Subcutaneous abdominal adipose tissue (tissue), 5 donors: ENCODE measurements around the gene CEP164.
"Not testable (repeated sequence)": the region's sequence is repeated elsewhere in the genome, so short reads cannot be mapped to it uniquely, and the experiment has no call there.

Experiments
- H3K27ac ChIP-seq: one replicate; pipeline ENCODE4 v1.7.0; 2013; ENCODE audit warnings: low read depth, mild to moderate bottlenecking, inconsistent platforms, low read length, moderate library complexity
- H3K27me3 ChIP-seq, 5 donors: one replicate each; pipeline ENCODE4 v1.7.0; 2013; ENCODE audit warnings: low read length in 5 of 5, inconsistent platforms in 1 of 5; ENCODE audit not compliant: control insufficient read depth in 5 of 5, insufficient read depth in 4 of 5
- H3K36me3 ChIP-seq, 5 donors: one replicate each; pipeline ENCODE4 v1.7.0; 2013; ENCODE audit warnings: low read length in 5 of 5; ENCODE audit not compliant: control insufficient read depth in 5 of 5, insufficient read depth in 5 of 5
- H3K4me1 ChIP-seq, 5 donors: one replicate each; pipeline ENCODE4 v1.7.0; 2013; ENCODE audit warnings: low read length in 5 of 5, mild to moderate bottlenecking in 3 of 5, moderate library complexity in 1 of 5; ENCODE audit not compliant: control insufficient read depth in 5 of 5, insufficient read depth in 5 of 5
- H3K4me3 ChIP-seq, 5 donors: one replicate each; pipeline ENCODE4 v1.7.0; 2013; ENCODE audit warnings: low read length in 5 of 5, low read depth in 1 of 5
- H3K9ac ChIP-seq, 5 donors: one replicate each; pipeline ENCODE4 v1.7.0; 2013; ENCODE audit warnings: low read length in 5 of 5, mild to moderate bottlenecking in 4 of 5, moderate library complexity in 3 of 5
- H3K9me3 ChIP-seq, 5 donors: one replicate each; pipeline ENCODE4 v1.7.0; 2013; ENCODE audit warnings: low read length in 5 of 5; ENCODE audit not compliant: control insufficient read depth in 5 of 5
- donor health status: healthy.
- donor health status: healthy.
- donor health status: healthy.
- donor health status: healthy.
- donor health status: healthy.

Gene CEP164

GRCh38 chr11:117318738-117319137, 8.9 kb upstream of the CEP164 start:
- H3K9me3 ChIP-seq, result no peaks in the 10 kb centered on the region
- no peak overlapping the region for H3K9ac ChIP-seq
- H3K27ac ChIP-seq, result no peak overlapping the region
- peaks cover 10 to 28% (median 25%) of the 10 kb centered on the region in 5 donors for H3K4me1 ChIP-seq
- H3K4me3 ChIP-seq, result no peak overlapping the region
- H3K27me3 ChIP-seq, result no peaks in the 10 kb centered on the region
- H3K36me3 ChIP-seq, result no peaks in the 10 kb centered on the region

GRCh38 chr11:117319214-117319840, 8.3 kb upstream of the CEP164 start:
- H3K27me3 ChIP-seq, result no peaks in the 10 kb centered on the region

GRCh38 chr11:117327255-117327566, 443 bp upstream of the CEP164 start:
- H3K9me3 ChIP-seq, H3K27ac ChIP-seq, H3K36me3 ChIP-seq, H3K27me3 ChIP-seq: not testable (repeated sequence)
- H3K4me3 ChIP-seq, result peak overlapping the region; percentile 50 to 89 (median 88)
- H3K9ac ChIP-seq, result peak overlapping the region in 1 of 5 donors; percentile 86
- peaks cover 4 to 13% (median 12%) of the 10 kb centered on the region in 5 donors for H3K4me1 ChIP-seq

More at GRCh38 chr11:117319214-117319840, 8.3 kb upstream of the CEP164 start:
- no peak overlapping the region for H3K9ac ChIP-seq
- no peak overlapping the region for H3K4me3 ChIP-seq
- no peaks in the 10 kb centered on the region for H3K36me3 ChIP-seq
- H3K27ac ChIP-seq, result no peak overlapping the region
- peaks cover 8 to 24% (median 22%) of the 10 kb centered on the region in 5 donors for H3K4me1 ChIP-seq
- no peaks in the 10 kb centered on the region for H3K9me3 ChIP-seq

GRCh38 chr11:117328375-117329010, 839 bp downstream of the CEP164 start:
- H3K36me3 ChIP-seq, result no peaks in the 10 kb centered on the region
- peak overlapping the region; percentile 84 to 89 (median 88) for H3K4me3 ChIP-seq
- H3K27me3 ChIP-seq, result no peaks in the 10 kb centered on the region
- H3K9ac ChIP-seq, result peak overlapping the region; percentile 77 to 87 (median 85)
- H3K4me1 ChIP-seq, result peaks cover 4 to 13% (median 12%) of the 10 kb centered on the region in 5 donors
- peak overlapping the region; percentile 86 for H3K27ac ChIP-seq
- no peaks in the 10 kb centered on the region for H3K9me3 ChIP-seq

GRCh38 chr11:117332843-117333242, 5.2 kb downstream of the CEP164 start:
- Histone ChIP-seq H3K4me3 (no peak overlapping the region), H3K4me1 (peaks cover 4 to 13% (median 12%) of the 10 kb centered on the region in 5 donors), H3K27me3 (no peaks in the 10 kb centered on the region), H3K9ac (no peak overlapping the region), H3K36me3 (peaks cover 0 to 21% (median 7%) of the 10 kb centered on the region in 5 donors), H3K27ac (no peak overlapping the region), H3K9me3 (no peaks in the 10 kb centered on the region)

- H3K9ac ChIP-seq, result no peak overlapping the region
- H3K4me1 ChIP-seq, result peaks cover under 1 to 5% (median 5%) of the 10 kb centered on the region in 5 donors
- peaks cover 0 to 31% (median 7%) of the 10 kb centered on the region in 5 donors for H3K36me3 ChIP-seq
- H3K4me3 ChIP-seq, result no peak overlapping the region
- no peak overlapping the region for H3K27ac ChIP-seq
- H3K9me3 ChIP-seq, result no peaks in the 10 kb centered on the region
- H3K27me3 ChIP-seq, result no peaks in the 10 kb centered on the region
Observed at GRCh38 chr11:117333917-117334316, 6.3 kb downstream of the CEP164 start.

GRCh38 chr11:117334896-117335295, 7.2 kb downstream of the CEP164 start:
- no peak overlapping the region for H3K9ac ChIP-seq
- no peak overlapping the region for H3K27ac ChIP-seq
- H3K27me3 ChIP-seq, result no peaks in the 10 kb centered on the region
- H3K9me3 ChIP-seq, result no peaks in the 10 kb centered on the region
- H3K4me1 ChIP-seq, result no peaks in the 10 kb centered on the region
- no peak overlapping the region for H3K4me3 ChIP-seq
- H3K36me3 ChIP-seq, result peaks cover 0 to 39% (median 13%) of the 10 kb centered on the region in 5 donors

- peaks cover 0 to 44% (median 19%) of the 10 kb centered on the region in 5 donors for H3K36me3 ChIP-seq
Observed at GRCh38 chr11:117335399-117335798, 7.7 kb downstream of the CEP164 start.

GRCh38 chr11:117337076-117337475, 9.4 kb downstream of the CEP164 start:
- H3K27me3 ChIP-seq, result no peaks in the 10 kb centered on the region
- no peak overlapping the region for H3K9ac ChIP-seq
- H3K27ac ChIP-seq, result no peak overlapping the region
- no peak overlapping the region for H3K4me3 ChIP-seq
- H3K4me1 ChIP-seq, result no peaks in the 10 kb centered on the region
- peaks cover under 1 to 56% (median 19%) of the 10 kb centered on the region in 5 donors for H3K36me3 ChIP-seq
- no peaks in the 10 kb centered on the region for H3K9me3 ChIP-seq

More at GRCh38 chr11:117335399-117335798, 7.7 kb downstream of the CEP164 start:
- Histone ChIP-seq H3K27me3 (no peaks in the 10 kb centered on the region), H3K4me1 (no peaks in the 10 kb centered on the region), H3K9me3 (no peaks in the 10 kb centered on the region), H3K9ac (no peak overlapping the region), H3K4me3 (no peak overlapping the region), H3K27ac (no peak overlapping the region)

GRCh38 chr11:117345039-117345438, 17.4 kb downstream of the CEP164 start:
- no peak overlapping the region for H3K4me3 ChIP-seq
- no peaks in the 10 kb centered on the region for H3K9me3 ChIP-seq
- H3K36me3 ChIP-seq, result peaks cover 12 to 57% (median 28%) of the 10 kb centered on the region in 5 donors
- no peaks in the 10 kb centered on the region for H3K27me3 ChIP-seq
- no peaks in the 10 kb centered on the region for H3K4me1 ChIP-seq
- H3K9ac ChIP-seq, result no peak overlapping the region
- no peak overlapping the region for H3K27ac ChIP-seq
